Activated CD8-positive, alpha-beta memory T cell treated with anti-CD3 and anti-CD28 coated beads, Interleukin-2, amount 10 ng/mL, durations not matched to agents 7 days and 5 days (primary cell): ENCODE measurements around the gene GATA1. TPM values are rescaled to one million over a fixed set of nuclear protein-coding genes. Genes with fewer than 3 reads are reported as not detected.

ENCODE experiments used
- ATAC-seq: fragments of 150-1000 bp; cut with Tn5 transposase; one replicate; pipeline ENCODE4 v1.10.0; 2021; ENCODE audit warnings: moderate library complexity
- CTCF ChIA-PET: fragments of 350-600 bp; sonication (Branson Sonifier 250); formaldehyde crosslinking; loops from one replicate; lab custom pipeline; 2021; ENCODE audit warnings: antibody characterized with exemption; lab: Charles Lee
- DNase-seq: peaks from one replicate; pipeline ENCODE4 v3.0.0-alpha.2; 2020
- H3K27ac Mint-ChIP-seq: one replicate; pipeline ENCODE4 v1.8.0; 2021; ENCODE audit warnings: mild to moderate bottlenecking, mixed read lengths
- H3K27me3 Mint-ChIP-seq: one replicate; pipeline ENCODE4 v1.8.0; 2021; ENCODE audit warnings: mixed read lengths
- H3K36me3 Mint-ChIP-seq: one replicate; pipeline ENCODE4 v1.8.0; 2021; ENCODE audit warnings: mild to moderate bottlenecking, mixed read lengths
- H3K4me1 Mint-ChIP-seq: one replicate; pipeline ENCODE4 v1.8.0; 2021; ENCODE audit warnings: mixed read lengths
- H3K4me3 Mint-ChIP-seq: one replicate; pipeline ENCODE4 v1.8.0; 2021; ENCODE audit warnings: mild to moderate bottlenecking, moderate library complexity, mixed read lengths
- H3K9me3 Mint-ChIP-seq: one replicate; pipeline ENCODE4 v1.8.0; 2022; ENCODE audit warnings: low read depth, mixed read lengths
- total RNA-seq, 2 experiments: library from RNA; stranded (reverse); gene quantifications; one replicate each; pipeline ENCODE4 v1.2.3, GENCODE V29; 2021

GATA1 gene
- total RNA-seq, 2 experiments from 2014 or later = not detected

DNA sequence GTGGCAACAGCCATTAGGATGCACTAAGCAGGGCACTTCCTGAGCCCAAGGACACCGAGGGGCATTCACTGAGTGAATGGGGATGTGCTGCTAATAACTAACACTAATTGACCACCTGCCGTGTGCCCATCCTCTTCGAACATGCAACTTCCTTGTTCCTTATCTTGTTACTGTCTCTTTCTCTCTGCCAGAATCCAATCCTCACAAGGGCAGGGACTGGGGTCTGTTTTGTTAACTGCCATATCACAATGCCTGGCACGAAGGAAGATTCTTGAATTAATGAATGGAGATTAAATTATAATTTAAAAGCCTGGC, 41.2 kb downstream of the GATA1 start:
- ATAC-seq (no peak), DNase-seq (no peak)
- Mint-ChIP-seq H3K9me3 (no peaks in the 10 kb centered on the region), H3K27ac (no peak overlapping the region), H3K4me3 (no peak overlapping the region), H3K36me3 (peaks cover 6% of the 10 kb centered on the region), H3K27me3 (peaks cover 36% of the 10 kb centered on the region), H3K4me1 (peaks cover 7% of the 10 kb centered on the region)
- CTCF ChIA-PET = no interaction called here

GRCh38 chrX:48829016-48829735, 42.8 kb downstream of the GATA1 start:
- Mint-ChIP-seq H3K36me3 (peaks cover 6% of the 10 kb centered on the region), H3K9me3 (no peaks in the 10 kb centered on the region), H3K27ac (no peak overlapping the region), H3K4me1 (peaks cover 8% of the 10 kb centered on the region), H3K4me3 (no peak overlapping the region), H3K27me3 (peaks cover 52% of the 10 kb centered on the region)
- no peak for ATAC-seq
- CTCF ChIA-PET = interaction anchor here (2.1 kb wide), 1 partner anchor 61 kb away, joined by 4 read pairs; no protein-coding TSS in a partner anchor
- DNase-seq = no peak

DNA sequence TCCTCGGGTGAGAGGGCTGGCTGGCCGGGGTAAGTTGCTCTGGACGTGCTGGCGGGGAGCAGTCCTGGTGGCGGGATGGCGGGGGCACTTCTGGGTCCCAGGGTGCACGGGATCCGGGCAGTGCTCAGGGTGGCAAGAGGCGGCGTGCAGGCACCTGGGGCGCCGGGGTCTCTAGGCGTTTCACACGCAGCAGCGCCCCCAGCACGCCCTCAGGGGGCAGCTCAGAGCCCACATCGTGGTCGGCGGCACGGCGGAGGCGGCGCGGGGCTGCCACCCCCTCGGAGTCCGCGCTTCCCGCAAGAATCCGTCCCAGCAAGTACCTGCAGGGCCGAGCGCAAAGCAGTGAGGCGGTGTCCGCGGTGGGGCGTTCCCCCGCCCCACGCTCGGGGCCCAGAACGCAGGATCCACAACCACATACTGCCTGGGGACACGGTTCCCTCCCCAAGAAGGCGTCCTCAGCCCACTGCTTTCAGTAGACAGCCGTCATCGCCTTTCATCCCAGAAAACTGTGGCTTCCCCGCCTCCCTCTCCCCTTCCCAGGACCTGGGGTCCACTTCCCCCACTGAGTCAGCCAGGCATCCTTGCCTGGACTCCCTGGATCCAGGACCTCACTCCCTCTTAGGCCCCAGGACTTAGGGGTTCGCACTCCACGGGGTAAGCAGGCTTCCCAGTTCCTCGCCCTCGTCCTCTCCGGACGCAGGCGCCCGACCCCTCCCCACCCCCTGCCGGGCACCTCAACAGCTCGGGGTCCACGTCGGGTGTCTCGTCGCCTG, 44.9 kb downstream of the GATA1 start:
- ATAC-seq (no peak), DNase-seq (no peak)
- Mint-ChIP-seq H3K27me3 (peaks cover 65% of the 10 kb centered on the region), H3K36me3 (peaks cover 2% of the 10 kb centered on the region), H3K9me3 (no peaks in the 10 kb centered on the region), H3K4me3 (no peak overlapping the region), H3K27ac (no peak overlapping the region), H3K4me1 (peaks cover 15% of the 10 kb centered on the region)
- CTCF ChIA-PET = interaction anchor here (0.5 to 2.1 kb wide), 2 partner anchors 10 to 59 kb away, joined by 3 to 4 read pairs; no protein-coding TSS in a partner anchor

DNA sequence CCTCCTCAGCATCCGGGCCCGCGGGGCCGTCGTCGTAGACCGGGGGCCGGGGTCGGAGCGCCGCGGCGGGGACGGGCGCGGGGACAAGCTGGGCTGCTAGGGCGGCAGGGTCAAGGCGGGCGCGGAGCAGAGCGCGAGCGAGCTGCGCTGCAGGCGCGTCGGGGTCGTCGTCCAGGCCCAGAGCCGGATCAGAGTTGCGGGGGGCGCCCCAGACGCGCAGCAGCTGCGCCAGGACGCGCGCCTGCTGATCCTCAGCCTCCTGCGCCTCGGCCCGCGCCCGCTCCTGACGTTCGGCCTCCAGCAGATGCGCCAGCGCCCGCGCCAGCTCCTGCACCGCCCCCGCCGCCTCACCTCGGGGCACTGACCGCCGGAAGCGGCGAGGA, 45.5 kb downstream of the GATA1 start:
- peaks cover 15% of the 10 kb centered on the region for H3K4me1 Mint-ChIP-seq
- H3K4me3 Mint-ChIP-seq = no peak overlapping the region

GRCh38 chrX:48833542-48834138, 47.2 kb downstream of the GATA1 start:
- no peak for DNase-seq
- H3K4me3 Mint-ChIP-seq = no peak overlapping the region
- peaks cover 54% of the 10 kb centered on the region for H3K27me3 Mint-ChIP-seq
- H3K4me1 Mint-ChIP-seq = peaks cover 11% of the 10 kb centered on the region
- no peaks in the 10 kb centered on the region for H3K9me3 Mint-ChIP-seq
- H3K27ac Mint-ChIP-seq = no peak overlapping the region
- no peaks in the 10 kb centered on the region for H3K36me3 Mint-ChIP-seq
- CTCF ChIA-PET = interaction anchor here (1.1 kb wide), 1 partner anchor 185 kb away, joined by 4 read pairs; no protein-coding TSS in a partner anchor
- no peak for ATAC-seq

More for the DNA sequence above, 45.5 kb downstream of the GATA1 start:
- CTCF ChIA-PET = no interaction called here
- no peak for ATAC-seq
- no peak for DNase-seq
- Mint-ChIP-seq H3K27me3 (peaks cover 68% of the 10 kb centered on the region), H3K27ac (no peak overlapping the region), H3K9me3 (no peaks in the 10 kb centered on the region), H3K36me3 (peaks cover 2% of the 10 kb centered on the region)

DNA sequence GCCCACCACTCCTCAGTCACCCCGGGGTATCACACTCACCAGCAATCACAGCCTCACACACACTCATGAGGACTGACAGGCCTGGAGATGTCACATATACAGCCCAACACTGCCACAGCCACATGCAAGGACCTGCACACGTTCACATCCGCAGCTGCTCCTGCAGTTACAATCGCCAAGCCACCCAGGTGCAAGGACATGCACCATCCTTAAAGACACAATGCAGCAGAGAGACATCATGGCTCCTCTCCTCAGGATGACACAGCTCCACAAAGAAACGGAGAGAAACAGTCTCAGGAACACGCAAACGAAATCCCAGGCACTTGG, 48.0 kb downstream of the GATA1 start:
- DNase-seq (no peak), ATAC-seq (no peak)
- H3K4me3 Mint-ChIP-seq = peak overlapping the region; percentile 63
- peaks cover 11% of the 10 kb centered on the region for H3K4me1 Mint-ChIP-seq
- no peaks in the 10 kb centered on the region for H3K9me3 Mint-ChIP-seq
- H3K27me3 Mint-ChIP-seq = peaks cover 53% of the 10 kb centered on the region
- no peak overlapping the region for H3K27ac Mint-ChIP-seq
- CTCF ChIA-PET = interaction anchor here (1.1 kb wide), 1 partner anchor 186 kb away, joined by 4 read pairs; no protein-coding TSS in a partner anchor
- H3K36me3 Mint-ChIP-seq = no peaks in the 10 kb centered on the region

- Mint-ChIP-seq H3K4me3 (peak within 1 kb of the TSS; percentile 63), H3K27me3 (peaks cover 45% of the 10 kb centered on the region), H3K36me3 (no peaks in the 10 kb centered on the region), H3K4me1 (peaks cover 11% of the 10 kb centered on the region), H3K27ac (no peak within 1 kb of the TSS), H3K9me3 (no peaks in the 10 kb centered on the region)
- CTCF ChIA-PET = no interaction called here
- ATAC-seq (peak; percentile 6), DNase-seq (no peak)
Measured at GRCh38 chrX:48835524-48836329, 49.3 kb downstream of the GATA1 start, which contains the start of gene PCSK1N. Gene PCSK1N, minus strand, starts transcription at chrX:48835610. Its CDS starts 78 bp downstream, at chrX:48835532.

- Mint-ChIP-seq H3K4me1 (peaks cover 4% of the 10 kb centered on the region), H3K27me3 (peaks cover 17% of the 10 kb centered on the region), H3K4me3 (no peak overlapping the region), H3K27ac (no peak overlapping the region), H3K36me3 (no peaks in the 10 kb centered on the region), H3K9me3 (no peaks in the 10 kb centered on the region)
- CTCF ChIA-PET = no interaction called here
- ATAC-seq (no peak), DNase-seq (no peak)
Measured at GRCh38 chrX:48839686-48840085, 53.3 kb downstream of the GATA1 start.

Other genes starting within 250 kb of the GATA1 start
- gene TBC1D25, start 246.9 kb upstream of the GATA1 start, total RNA-seq = 10 to 100 TPM; 23.2 to 26.3 TPM
- gene RBM3, start 212.1 kb upstream of the GATA1 start, total RNA-seq = 100 to 1,000 TPM; 149 to 183 TPM
- 10 to 100 TPM; 32.6 to 42.9 TPM for gene WDR13, start 189.1 kb upstream of the GATA1 start, total RNA-seq
- 100 to 1,000 TPM; 138 to 161 TPM for gene WAS, start 102.8 kb upstream of the GATA1 start, total RNA-seq
- 10 to 100 TPM; 40.1 to 41.4 TPM for gene SUV39H1, start 89.9 kb upstream of the GATA1 start, total RNA-seq
- not detected for gene GLOD5, start 24.8 kb upstream of the GATA1 start, total RNA-seq
- 100 to 1,000 TPM in 1 of 2 experiments, 10 to 100 TPM in 1; 76.8 to 107 TPM for gene HDAC6, start 15.5 kb downstream of the GATA1 start, total RNA-seq
- gene ERAS, start 39.9 kb downstream of the GATA1 start, total RNA-seq = not detected
- under 1 TPM; 0.21 to 0.93 TPM for gene PCSK1N, start 49.0 kb downstream of the GATA1 start, total RNA-seq
- gene TIMM17B, start 111.2 kb downstream of the GATA1 start, total RNA-seq = 10 to 100 TPM; 52.9 to 53.2 TPM
- 10 to 100 TPM; 65.1 to 86.9 TPM for gene PQBP1, start 111.3 kb downstream of the GATA1 start, total RNA-seq
- 10 to 100 TPM; 13.0 to 21.0 TPM for gene SLC35A2, start 125.1 kb downstream of the GATA1 start, total RNA-seq
- gene PIM2, start 132.4 kb downstream of the GATA1 start, total RNA-seq = 100 to 1,000 TPM; 168 to 252 TPM
- gene OTUD5, start 171.0 kb downstream of the GATA1 start, total RNA-seq = 10 to 100 TPM; 56.9 to 65.2 TPM
- 1 to 10 TPM; 2.9 to 5.5 TPM for gene KCND1, start 185.3 kb downstream of the GATA1 start, total RNA-seq
- gene GRIPAP1, start 215.7 kb downstream of the GATA1 start, total RNA-seq = 100 to 1,000 TPM; 104 to 126 TPM